ENCODE results near the gene MBTPS1. TPM values are rescaled to one million over a fixed set of nuclear protein-coding genes. Genes with fewer than 3 reads are reported as not detected.

Gene MBTPS1
- total and polyA plus RNA-seq, 10 of the 15 experiments (the other 5 are each of a cell fraction or from before 2014, with no cell fraction given) = 1.3 to 43.9 (median 35.2) TPM

DNA sequence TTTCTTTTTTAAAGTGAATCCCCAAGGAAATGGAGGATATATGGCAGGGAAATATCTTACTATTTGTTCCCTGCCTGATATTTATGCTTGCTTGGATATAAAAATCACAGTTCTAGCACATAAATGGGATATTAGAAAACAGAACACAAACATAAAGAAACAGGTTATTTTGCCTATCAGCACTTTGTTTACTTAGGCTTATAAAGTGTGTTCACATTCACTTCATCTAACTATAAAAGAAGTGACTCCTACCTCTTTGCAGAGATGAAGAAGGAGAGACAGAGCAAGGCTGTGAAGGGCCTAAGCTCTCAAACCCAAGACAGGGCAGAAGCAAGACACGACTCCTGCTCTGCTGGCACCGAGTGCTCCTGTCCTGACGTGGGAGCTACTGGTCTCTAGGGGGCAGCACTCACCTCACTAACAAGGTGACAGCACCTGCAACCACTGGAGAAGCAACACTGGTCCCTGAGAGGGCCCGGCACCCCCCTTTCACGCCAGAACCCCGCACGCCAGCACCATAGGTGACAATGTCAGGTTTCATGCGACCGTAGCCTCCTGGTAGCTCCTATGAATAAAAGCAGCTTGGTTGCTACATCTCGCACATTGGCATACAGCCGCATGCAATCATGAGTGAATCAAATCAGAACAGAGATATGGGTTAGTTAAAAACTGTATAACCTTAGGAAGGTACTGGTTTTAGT lies 32.0 kb downstream of the MBTPS1 start (continued):
- TF ChIP-seq ZBTB33 (IDR thresholded peaks at IDR 0.05) (0 out of 2 replicates have a peak, but pooled peaks have one; percentile 17), POLR2AphosphoS5 (IDR thresholded peaks at IDR 0.05; ENCODE audit: low read length) (no peak; the same call in 1 of the 2 replicates), RAD21 (IDR thresholded peaks at IDR 0.05; ENCODE audit: insufficient read depth, low read depth, low read length) (peak; percentile 73), ZNF622 (IDR thresholded peaks at IDR 0.05) (no peak), SMAD5 (IDR thresholded peaks at IDR 0.05; ENCODE audit: low read depth) (no peak), IKZF2 (IDR thresholded peaks at IDR 0.05) (no peak), LARP7 (IDR thresholded peaks at IDR 0.05) (0 out of 2 replicates have a peak, but pooled peaks have one; percentile 42), EGR1 (IDR thresholded peaks at IDR 0.05; ENCODE audit: borderline replicate concordance in 1 of 2, low read depth in 2 of 2, low read length in 2 of 2) (0 out of 3 replicates have a peak, but pooled peaks of 1 of the 2 experiments have one; percentile 8)
- TF ChIP-seq, protein P1, sequence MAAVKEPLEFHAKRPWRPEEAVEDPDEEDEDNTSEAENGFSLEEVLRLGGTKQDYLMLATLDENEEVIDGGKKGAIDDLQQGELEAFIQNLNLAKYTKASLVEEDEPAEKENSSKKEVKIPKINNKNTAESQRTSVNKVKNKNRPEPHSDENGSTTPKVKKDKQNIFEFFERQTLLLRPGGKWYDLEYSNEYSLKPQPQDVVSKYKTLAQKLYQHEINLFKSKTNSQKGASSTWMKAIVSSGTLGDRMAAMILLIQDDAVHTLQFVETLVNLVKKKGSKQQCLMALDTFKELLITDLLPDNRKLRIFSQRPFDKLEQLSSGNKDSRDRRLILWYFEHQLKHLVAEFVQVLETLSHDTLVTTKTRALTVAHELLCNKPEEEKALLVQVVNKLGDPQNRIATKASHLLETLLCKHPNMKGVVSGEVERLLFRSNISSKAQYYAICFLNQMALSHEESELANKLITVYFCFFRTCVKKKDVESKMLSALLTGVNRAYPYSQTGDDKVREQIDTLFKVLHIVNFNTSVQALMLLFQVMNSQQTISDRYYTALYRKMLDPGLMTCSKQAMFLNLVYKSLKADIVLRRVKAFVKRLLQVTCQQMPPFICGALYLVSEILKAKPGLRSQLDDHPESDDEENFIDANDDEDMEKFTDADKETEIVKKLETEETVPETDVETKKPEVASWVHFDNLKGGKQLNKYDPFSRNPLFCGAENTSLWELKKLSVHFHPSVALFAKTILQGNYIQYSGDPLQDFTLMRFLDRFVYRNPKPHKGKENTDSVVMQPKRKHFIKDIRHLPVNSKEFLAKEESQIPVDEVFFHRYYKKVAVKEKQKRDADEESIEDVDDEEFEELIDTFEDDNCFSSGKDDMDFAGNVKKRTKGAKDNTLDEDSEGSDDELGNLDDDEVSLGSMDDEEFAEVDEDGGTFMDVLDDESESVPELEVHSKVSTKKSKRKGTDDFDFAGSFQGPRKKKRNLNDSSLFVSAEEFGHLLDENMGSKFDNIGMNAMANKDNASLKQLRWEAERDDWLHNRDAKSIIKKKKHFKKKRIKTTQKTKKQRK (IDR thresholded peaks at IDR 0.05; ENCODE audit: low read depth, low read length) = no peak
- TF ChIP-seq, protein P2, sequence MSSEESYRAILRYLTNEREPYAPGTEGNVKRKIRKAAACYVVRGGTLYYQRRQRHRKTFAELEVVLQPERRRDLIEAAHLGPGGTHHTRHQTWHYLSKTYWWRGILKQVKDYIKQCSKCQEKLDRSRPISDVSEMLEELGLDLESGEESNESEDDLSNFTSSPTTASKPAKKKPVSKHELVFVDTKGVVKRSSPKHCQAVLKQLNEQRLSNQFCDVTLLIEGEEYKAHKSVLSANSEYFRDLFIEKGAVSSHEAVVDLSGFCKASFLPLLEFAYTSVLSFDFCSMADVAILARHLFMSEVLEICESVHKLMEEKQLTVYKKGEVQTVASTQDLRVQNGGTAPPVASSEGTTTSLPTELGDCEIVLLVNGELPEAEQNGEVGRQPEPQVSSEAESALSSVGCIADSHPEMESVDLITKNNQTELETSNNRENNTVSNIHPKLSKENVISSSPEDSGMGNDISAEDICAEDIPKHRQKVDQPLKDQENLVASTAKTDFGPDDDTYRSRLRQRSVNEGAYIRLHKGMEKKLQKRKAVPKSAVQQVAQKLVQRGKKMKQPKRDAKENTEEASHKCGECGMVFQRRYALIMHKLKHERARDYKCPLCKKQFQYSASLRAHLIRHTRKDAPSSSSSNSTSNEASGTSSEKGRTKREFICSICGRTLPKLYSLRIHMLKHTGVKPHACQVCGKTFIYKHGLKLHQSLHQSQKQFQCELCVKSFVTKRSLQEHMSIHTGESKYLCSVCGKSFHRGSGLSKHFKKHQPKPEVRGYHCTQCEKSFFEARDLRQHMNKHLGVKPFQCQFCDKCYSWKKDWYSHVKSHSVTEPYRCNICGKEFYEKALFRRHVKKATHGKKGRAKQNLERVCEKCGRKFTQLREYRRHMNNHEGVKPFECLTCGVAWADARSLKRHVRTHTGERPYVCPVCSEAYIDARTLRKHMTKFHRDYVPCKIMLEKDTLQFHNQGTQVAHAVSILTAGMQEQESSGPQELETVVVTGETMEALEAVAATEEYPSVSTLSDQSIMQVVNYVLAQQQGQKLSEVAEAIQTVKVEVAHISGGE (CRISPR knock-in tag; IDR thresholded peaks at IDR 0.05) = no peak

Measured in GM12878 (cell line).